Forelimb muscle (tissue), 1 donor: ENCODE results near the gene GPRC5A. TPM values are rescaled to one million over a fixed set of nuclear protein-coding genes. Genes with fewer than 3 reads are reported as not detected.

ENCODE experiments used
- DNase-seq: peaks from one replicate; pipeline ENCODE4 v3.0.0-alpha.2; 2013; ENCODE audit warnings: low read depth
- polyA plus RNA-seq: library from polyadenylated mRNA; unstranded; fragments of 120-200 nt; gene quantifications from one replicate; pipeline ENCODE4 v1.2.1, GENCODE V29; 2013; ENCODE audit not compliant: insufficient read length

The GPRC5A gene
- polyA plus RNA-seq, 1 donor, result 1.9 TPM

GRCh38 chr12:12885096-12885792 is 6.1 kb upstream of the GPRC5A start:
- DNase-seq, result no peak

- DNase-seq, result no peak
Measured at GRCh38 chr12:12887471-12887870, 3.9 kb upstream of the GPRC5A start.

GRCh38 chr12:12889701-12890100 is 1.7 kb upstream of the GPRC5A start:
- DNase-seq, result no peak

- DNase-seq, result no peak
Measured at GRCh38 chr12:12890543-12891079, 751 bp upstream of the GPRC5A start.

GRCh38 chr12:12891881-12892355 is 556 bp downstream of the GPRC5A start:
- no peak for DNase-seq

GRCh38 chr12:12892681-12893141 is 1.3 kb downstream of the GPRC5A start:
- no peak for DNase-seq

- DNase-seq, result no peak
Measured at GRCh38 chr12:12893438-12893837, 2.1 kb downstream of the GPRC5A start.

- no peak for DNase-seq
Measured at GRCh38 chr12:12896260-12896659, 4.9 kb downstream of the GPRC5A start.

GRCh38 chr12:12897302-12897701 is 5.9 kb downstream of the GPRC5A start:
- DNase-seq, result no peak

GRCh38 chr12:12898136-12898717 is 6.9 kb downstream of the GPRC5A start:
- no peak for DNase-seq

GRCh38 chr12:12898911-12899511 is 7.6 kb downstream of the GPRC5A start:
- no peak for DNase-seq

GRCh38 chr12:12899530-12900380 is 8.4 kb downstream of the GPRC5A start:
- DNase-seq, result no peak

- DNase-seq, result no peak
Measured at GRCh38 chr12:12900786-12901157, 9.4 kb downstream of the GPRC5A start.

- no peak for DNase-seq
Measured at GRCh38 chr12:12901158-12901791, 9.9 kb downstream of the GPRC5A start.

- DNase-seq, result no peak
Measured at GRCh38 chr12:12902036-12902435, 10.7 kb downstream of the GPRC5A start.

GRCh38 chr12:12903642-12904609 is 12.6 kb downstream of the GPRC5A start:
- no peak for DNase-seq

GRCh38 chr12:12907552-12907951 is 16.2 kb downstream of the GPRC5A start:
- DNase-seq, result no peak

GRCh38 chr12:12908252-12908651 is 16.9 kb downstream of the GPRC5A start:
- DNase-seq, result no peak

- no peak for DNase-seq
Measured at GRCh38 chr12:12908711-12909110, 17.3 kb downstream of the GPRC5A start.
